COLO668 (cell line): ENCODE data around the gene HOXC12.

Source experiments
- DNase-seq: peaks from one replicate; lab custom pipeline; 2025; ENCODE audit not compliant: unreplicated experiment; lab: John Stamatoyannopoulos, UW

Gene HOXC12

GRCh38 chr12:53954694-53955035 is at the start of gene HOXC12:
HOXC12 (plus strand) TSS chr12:53954903; CDS start chr12:53954930, 27 bp downstream.
- DNase-seq = no peak

DNA sequence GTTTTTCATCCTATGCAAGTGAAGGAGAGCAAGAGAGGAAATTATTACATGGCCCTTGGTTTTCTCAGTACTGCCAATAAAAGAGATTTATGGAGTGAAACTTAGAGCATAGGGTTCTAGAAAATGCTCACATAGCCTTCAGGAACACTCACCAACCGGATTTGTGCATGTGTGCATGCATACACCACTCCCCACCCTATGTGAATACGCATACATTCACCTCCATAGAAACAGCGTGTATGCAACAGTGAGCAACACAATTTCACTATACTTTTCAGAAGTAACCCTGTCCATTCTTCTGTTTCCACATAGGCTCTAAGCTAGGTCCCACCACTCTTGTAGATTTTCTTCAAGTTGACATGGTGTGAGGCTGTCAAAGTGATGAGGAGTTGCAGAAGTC is 47.6 kb upstream of the HOXC12 start:
- no peak for DNase-seq

DNA sequence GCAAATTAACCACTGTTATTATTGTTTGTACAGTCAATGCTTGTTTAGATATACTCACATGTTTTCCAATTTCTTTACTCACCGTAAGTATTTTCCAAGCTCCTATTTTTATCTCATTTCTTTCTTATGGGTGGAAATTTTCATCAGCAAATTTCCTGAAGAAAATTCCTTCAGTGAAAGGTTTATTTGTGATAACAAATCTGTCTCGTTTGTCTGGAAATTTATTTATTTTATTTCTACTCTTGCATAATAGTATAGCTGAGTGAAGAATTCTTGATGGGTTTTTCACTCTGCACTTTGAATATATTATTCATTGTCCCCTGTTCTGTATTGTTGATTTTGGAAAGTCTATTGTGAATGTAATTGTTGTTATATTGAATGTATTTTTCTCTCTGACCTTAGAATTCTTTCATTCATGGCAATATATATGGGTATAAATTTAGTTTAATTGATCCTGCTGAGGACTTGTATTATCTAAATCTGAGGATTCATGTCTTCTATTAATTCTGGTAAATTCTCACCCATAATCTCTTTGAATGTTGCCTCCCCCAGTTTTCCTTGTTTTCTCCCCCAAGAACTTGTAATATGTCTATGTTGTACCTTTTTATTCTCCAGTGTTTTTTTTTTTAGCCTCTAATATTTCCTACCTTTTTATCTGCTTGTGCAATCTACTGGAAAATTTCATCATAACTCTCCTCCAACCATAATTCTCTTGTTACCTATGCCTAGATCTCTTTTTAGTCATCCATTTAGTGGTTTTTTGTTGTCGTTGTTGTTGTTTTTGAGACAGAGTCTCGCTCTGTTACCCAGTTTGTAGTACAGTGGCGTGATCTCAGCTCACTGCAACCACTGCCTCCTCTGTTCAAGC is 37.7 kb upstream of the HOXC12 start:
- no peak for DNase-seq

GRCh38 chr12:53924521-53925405 is 29.9 kb upstream of the HOXC12 start:
- no peak for DNase-seq

- no peak for DNase-seq
These were observed 27.3 kb upstream of the HOXC12 start for GRCh38 chr12:53927220-53928029.

- no peak for DNase-seq
These were observed 26.5 kb upstream of the HOXC12 start for GRCh38 chr12:53928054-53928835.

- DNase-seq = no peak
These were observed 25.2 kb upstream of the HOXC12 start for GRCh38 chr12:53929527-53929926.

DNA sequence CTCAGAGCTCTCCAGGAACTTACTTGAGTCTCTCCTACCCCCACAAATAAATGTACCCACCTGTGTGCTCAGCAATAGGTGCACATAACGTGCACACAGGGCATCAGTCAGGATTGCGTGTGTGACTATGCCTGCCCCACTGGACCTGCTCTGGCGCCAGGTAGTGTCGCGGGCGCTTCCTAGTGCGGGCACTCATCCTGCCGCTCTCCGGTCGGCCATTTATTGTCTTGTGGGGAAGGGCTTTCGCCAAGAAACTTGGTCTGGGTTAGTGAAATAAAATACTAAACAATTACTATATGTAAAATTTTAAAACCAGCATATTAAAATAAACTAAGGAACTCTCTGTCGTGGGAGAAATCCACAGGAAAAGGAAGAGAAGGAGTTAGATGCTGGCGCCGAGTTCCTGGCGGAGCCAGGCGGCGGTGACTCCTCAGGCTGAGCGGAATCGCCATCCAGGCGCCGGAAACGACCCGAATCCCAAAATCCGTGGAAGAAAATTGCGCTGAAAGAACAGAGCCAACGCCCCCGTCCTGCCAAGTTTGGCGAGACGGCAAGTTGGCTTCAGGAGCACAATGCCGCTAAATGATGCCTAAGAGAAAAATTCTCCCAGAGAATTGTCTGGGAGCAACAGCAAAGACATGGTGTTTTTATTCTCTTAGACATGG is 24.0 kb upstream of the HOXC12 start:
- no peak for DNase-seq

DNA sequence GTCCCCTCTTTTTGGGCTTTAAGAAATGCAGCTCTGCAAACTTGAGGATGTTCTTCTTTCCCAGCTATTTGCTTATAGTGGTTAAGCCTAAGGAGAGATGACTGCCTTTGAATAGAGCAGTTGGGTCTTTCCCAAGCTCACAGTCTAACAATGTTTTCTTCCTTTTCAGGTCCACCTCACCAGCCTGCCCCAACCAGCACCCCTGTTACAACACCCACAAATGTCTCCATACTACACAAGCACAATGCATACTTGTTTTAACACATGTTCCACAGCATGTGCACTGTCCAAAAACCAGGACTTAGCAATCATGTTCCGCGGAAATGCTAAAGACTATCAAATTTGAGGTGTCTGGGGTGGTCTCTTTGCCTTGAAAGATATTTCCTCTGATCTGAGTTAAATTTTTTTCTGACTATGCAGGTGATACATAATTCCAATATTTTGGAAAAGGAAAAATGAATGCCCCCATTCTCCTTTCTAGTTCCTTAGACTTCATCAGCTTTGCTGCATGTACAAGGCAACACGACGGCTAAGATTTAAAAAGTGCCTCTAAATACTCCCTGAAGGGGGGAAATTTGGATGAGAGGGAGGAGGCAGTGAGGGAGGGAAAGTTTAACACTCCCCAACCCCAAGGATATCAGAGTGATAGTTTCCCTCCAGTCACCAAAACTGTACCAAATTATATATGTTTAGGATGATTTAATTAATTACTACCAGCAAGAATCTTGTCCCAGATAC is 22.7 kb upstream of the HOXC12 start:
- no peak for DNase-seq

DNA sequence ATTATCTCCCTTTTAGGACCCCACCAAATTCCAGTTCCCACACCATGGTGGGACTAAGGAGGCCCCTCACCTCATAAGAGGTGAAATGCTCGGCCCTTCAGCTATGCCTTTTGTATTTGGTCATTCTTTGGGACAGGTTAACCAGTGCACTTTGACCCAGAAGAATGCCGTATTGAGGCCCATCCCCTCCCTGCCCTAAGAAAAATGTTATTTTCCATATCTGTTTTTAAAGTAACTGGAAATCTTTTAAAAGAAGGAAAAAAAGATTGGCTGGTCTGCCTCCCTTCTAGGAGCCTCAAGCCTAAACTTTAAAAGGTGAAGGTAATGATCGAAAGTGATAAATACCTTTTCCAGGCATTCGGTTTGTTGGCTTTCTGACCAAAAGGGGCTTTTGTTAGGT is 21.8 kb upstream of the HOXC12 start:
- DNase-seq = no peak

DNA sequence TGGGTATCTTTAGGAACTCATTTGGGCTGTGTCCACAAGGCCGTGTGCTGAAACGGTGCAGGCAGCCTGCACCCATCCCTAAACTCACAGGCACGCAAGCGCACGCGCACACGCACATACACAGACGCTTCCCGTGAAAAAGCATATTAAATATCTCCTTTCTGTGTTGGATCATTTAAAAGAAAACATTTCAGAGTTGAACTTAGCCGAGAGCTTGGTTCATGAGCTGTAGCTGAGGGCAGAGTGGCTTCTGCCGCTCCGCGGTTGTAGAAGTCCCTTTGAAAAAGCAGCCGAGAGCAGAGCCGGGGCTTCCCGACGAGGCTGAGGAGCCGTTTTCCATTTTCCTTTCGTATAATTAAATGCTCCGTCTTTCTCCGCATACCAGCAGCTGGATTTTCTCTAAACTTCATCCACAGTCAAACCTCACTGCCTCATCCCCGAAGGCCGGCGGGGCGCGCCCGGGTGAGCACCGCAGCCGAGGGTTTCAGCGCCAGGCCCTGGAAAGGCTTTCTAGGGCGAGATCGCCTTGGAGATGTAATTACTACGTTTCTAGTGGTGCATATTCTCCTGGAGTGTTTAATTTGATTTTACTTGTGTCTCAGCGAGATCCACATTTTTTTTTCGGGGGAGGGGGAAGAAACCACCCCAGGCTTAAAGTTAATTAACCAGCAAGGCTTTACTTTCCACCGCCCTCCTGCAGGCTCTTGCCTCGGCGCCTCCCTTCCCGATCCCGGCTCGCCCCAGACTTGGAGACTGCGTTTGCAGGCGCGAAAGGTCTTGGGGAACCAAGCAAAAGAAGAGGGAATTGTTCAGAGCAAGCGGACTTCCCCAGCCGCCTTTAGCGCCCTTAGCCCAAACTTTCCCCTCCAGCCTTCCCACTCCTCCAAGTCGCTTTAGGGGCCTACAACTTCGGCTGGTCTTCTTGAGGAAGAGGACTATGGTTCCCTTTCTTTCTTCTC is 19.0 kb upstream of the HOXC12 start:
- DNase-seq = no peak

DNA sequence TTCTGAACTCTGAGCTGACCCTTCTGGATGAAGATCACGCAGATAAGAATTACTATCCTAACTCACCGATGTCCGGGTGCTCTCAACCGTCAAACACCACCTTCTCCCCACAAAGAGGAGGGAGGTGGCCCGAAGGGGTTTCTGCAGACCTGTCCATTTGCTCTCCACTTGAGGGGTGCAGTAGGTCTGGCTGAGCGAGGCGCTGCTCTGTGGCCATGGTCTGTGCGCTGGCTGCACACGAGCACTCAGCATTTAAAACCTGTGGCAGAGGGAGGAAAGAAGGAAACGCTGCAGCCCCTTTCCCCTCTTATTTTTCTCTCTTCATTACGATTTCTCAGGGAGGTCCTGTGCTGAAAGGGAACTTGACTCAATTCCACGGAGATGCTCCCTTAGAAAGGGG is 17.6 kb upstream of the HOXC12 start:
- DNase-seq = no peak

DNA sequence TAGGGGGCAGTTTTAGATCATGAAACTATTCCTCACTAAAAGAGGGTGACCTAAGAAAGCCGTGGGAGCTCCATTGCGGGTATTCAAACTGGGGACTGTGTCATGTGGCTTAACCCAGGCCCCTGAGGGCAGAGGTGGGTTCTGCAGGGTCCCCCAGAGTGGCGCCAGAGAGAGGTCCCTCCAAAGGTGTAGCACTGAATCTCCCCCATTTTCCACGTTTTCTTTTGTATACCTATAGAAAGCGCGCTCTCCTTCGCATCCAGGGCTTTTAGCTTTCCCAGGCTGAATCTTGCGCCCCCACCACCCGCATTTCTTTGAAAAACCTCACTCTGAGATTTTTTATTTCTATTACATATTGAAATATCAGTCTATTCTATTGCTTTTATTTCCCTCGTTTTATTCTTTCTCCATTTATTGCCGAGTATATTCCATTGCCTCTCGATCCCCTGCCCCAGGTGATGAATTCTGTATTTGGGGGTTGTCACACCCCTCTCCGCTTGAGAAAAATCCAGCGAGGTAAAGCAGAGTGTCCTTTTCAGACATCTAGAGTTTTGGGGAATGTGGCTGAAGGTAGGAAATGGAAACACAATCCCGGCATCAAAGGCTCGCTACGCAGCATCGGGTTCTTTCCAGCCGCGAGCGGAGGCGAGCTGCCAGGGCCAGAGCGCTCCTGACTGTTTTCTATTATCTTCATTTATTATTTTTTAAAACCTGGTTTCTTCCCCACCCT is 16.9 kb upstream of the HOXC12 start:
- DNase-seq = no peak

GRCh38 chr12:53938326-53939140 is 16.2 kb upstream of the HOXC12 start, which contains the start of gene HOXC13:
HOXC13 (plus strand) TSS chr12:53938831; CDS start chr12:53938907, 76 bp downstream.
- DNase-seq = no peak

GRCh38 chr12:53939141-53940108 is 15.3 kb upstream of the HOXC12 start:
- DNase-seq = no peak
